AG10803 (cell line): Measurements from ENCODE around the gene HEXA.

Experiments used
- DNase-seq: peaks from one replicate; pipeline ENCODE4 v3.0.0; 2010; ENCODE audit warnings: low read depth
- H3K4me3 ChIP-seq: 2 replicates; pipeline ENCODE4 v1.5.1; 2011; ENCODE audit warnings: mild to moderate bottlenecking, low read length, control low read depth
- CTCF ChIP-seq: conservative IDR thresholded peaks from 2 replicates; pipeline ENCODE4 v1.5.1; 2011; ENCODE audit warnings: mild to moderate bottlenecking, low read length, control low read depth, inconsistent platforms

HEXA gene

GRCh38 chr15:72341361-72341760 is 34.5 kb downstream of the HEXA start:
- no peak for DNase-seq
- TF ChIP-seq CTCF = no peak
- no peak overlapping the region for H3K4me3 ChIP-seq

GRCh38 chr15:72340366-72340765 is 35.4 kb downstream of the HEXA start:
- no peak for TF ChIP-seq CTCF
- peak; percentile 37 for DNase-seq
- no peak overlapping the region for H3K4me3 ChIP-seq

- H3K4me3 ChIP-seq = no peak overlapping the region
- DNase-seq = peak; percentile 97
- TF ChIP-seq CTCF = no peak
Observed at GRCh38 chr15:72339777-72340177, 36.0 kb downstream of the HEXA start.

GRCh38 chr15:72338617-72339321 is 37.0 kb downstream of the HEXA start:
- no peak overlapping the region for H3K4me3 ChIP-seq
- TF ChIP-seq CTCF = no peak
- peak; percentile 97 for DNase-seq

- no peak for TF ChIP-seq CTCF
- DNase-seq = no peak
- H3K4me3 ChIP-seq = no peak overlapping the region
Observed at GRCh38 chr15:72338148-72338547, 37.7 kb downstream of the HEXA start.

GRCh38 chr15:72334842-72335241 is 41.0 kb downstream of the HEXA start:
- TF ChIP-seq CTCF = no peak
- H3K4me3 ChIP-seq = no peak overlapping the region
- no peak for DNase-seq

- H3K4me3 ChIP-seq = no peak overlapping the region
- DNase-seq = no peak
- no peak for TF ChIP-seq CTCF
Observed at GRCh38 chr15:72331021-72331420, 44.8 kb downstream of the HEXA start.
